GM11168 (cell line): ENCODE measurements around the gene SLC16A3.
"Not testable (repeated sequence)": the region's sequence is repeated elsewhere in the genome, so short reads cannot be mapped to it uniquely, and the experiment has no call there.

Experiments
- in situ Hi-C: fragments of 300-500 bp; cut with MboI; formaldehyde crosslinking; loops from one replicate; pipeline ENCODE4 v1.12.0; 2022; ENCODE audit warnings: low sequenced_read_pairs; ENCODE audit not compliant: unreplicated experiment

The SLC16A3 gene

DNA sequence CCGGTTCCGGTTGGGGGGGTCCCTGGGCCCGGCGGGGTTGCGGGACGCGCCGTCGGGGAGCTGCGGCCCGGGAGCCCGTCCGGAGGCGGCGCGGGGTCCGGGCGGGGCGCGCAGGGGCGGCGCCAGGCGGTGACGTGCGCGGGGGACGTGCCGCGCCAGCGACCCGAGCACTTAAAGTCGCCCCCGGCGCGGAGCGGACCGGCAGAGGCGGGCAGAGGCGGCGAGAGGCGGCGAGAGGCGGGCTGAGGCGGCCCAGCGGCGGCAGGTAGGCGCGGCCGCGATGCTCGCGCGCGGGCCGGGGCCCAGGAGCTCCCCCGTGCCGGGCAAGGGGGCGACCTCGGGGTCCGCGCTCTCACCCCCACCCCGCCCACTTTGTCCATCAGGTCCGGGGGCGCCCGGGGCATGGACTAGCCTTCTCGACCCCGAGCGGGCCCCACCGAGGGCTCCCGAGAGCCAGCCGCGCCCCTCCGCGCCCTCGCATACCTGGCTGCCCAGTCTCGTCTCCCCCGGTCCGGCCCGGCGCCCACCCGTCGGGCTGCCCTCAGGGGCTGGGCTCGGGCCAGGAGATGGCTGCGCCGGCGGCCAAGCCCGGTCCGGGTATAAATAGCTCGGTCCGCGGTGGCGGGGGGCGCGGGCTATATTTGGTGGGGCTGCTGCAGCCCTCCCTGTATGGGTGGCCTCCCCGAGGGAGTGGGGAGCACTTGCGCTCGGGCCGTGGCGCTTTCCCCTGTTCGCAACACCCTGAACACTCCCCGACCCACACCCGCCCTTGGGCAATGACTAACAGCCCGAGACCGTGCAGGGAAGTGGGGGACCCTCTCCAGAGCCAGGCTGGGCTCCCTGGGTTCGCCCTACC is at the start of gene SLC16A3:
TSS of gene SLC16A3 (plus strand) at position 201 of the 856 bp plus-strand sequence. CDS start 6,967 bp downstream, outside the sequence.
- in situ Hi-C loops, result no loop called here

DNA sequence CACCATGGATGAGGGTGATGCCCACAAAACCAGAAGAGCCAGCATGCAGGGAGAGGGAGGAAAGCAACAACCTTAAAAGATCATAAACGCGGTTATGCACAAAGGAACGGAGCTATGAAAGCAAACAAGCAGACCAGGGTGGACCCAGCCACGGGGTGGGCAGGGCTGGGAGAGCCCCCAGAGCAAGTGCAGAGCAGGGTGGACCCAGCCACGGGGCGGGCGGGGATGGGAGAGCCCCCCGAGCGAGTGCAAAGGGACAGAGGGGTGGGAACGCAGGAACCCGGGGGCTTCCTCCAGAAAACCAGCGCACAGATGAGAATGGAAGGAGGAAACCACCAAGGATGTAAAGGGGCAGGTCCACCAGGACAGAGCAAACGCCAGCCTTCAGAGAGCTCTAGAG is 49.4 kb upstream of the SLC16A3 start:
- in situ Hi-C loops, result no loop called here

DNA sequence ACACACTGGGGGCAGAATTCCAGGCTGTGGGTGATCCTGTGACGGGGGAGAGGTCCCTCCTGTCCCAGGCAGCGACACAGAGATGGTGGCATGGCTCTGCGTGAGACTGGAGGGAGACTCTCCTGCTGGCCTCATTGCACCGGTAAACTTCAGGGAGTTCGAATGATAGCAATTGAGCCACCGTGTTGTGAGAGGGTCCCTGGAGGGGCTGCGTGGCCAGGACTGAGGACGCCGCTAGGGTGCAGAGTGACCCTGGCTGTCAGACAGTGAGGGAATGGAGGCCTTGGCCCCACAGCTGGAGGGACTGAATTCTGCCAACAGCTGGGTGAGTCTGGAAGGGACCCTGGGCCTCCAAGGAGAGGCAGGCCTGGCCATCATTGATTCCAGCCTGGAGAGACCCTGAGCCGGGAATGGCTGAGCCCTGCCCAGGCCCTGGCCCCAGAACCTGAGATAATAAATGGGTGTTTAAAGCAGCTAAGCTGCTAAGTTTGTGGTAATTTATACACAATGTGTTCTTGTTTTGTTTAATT is 48.8 kb upstream of the SLC16A3 start:
- in situ Hi-C loops, result no loop called here

DNA sequence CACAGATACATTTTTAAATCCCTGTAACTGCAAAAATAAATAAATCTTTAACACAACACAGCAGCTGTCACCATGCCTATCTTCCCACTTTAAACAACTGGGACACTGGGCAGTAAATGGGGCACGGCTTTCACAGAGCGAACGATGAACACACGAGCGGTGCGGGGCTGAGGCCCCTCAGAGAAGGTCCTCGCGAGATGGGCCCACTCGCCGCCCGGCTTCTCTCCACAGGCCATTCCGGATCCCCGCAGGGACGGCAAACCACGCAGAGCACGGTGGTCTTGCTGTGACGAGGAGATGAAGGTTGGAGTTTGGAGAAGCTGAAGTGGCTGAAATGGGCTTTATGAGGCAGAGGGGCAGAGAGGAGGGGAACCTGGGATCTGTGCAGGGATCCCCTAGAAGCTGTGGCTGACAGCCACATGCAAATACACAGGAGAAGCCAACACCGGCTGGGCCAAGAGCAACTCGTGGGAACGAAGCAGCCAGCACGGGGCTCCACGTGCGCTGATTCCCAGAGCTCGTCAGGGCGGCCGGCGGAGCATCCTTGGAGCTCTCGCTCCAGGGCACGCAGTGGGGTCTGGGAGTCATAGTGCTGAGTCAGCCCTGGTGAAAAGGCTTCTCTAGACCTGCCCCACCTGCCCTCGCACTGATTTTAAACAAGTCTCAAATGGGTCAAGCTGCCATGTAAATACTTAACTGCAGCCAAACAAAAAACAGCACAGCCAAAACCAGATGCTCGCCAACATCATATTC is 47.9 kb upstream of the SLC16A3 start:
- in situ Hi-C loops, result no loop called here

DNA sequence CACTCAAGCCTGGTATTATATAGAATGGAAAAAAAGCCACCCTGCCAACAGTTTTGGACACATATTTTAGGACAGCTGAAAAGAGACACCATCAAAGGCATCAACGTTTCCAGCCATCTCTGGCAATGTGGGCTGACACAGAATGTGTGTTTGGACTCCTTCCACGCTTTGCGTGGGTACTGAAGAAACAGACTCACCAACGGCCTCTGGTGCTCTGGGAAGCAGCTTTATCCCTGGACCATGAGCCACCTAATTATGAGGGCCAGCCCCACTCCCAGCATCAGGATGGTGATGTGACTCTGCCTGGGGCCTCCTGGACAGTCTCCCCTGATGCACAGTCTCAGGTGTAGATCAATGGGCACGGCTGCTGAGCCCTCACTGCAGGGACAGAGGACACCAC is 44.1 kb upstream of the SLC16A3 start:
- in situ Hi-C loops, result no loop called here

DNA sequence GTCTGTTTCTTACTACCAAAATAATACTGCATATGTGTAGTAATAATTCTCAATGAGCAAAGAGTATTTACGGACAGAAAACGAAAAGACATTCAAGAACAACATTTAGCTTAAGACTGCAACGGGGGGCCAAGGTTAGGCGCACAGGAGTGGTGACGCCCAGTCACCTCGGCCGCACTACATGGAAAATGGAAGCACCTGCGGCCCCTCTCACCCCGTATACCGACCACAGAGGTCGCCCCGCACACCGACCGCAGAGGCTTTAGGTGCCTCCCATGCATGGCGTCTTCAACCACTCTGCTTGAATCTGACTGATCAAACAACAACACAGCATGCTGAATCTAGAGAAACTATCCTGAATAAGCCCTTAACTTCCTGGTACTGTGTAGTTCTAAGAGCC is 42.6 kb upstream of the SLC16A3 start:
- in situ Hi-C loops, result no loop called here

DNA sequence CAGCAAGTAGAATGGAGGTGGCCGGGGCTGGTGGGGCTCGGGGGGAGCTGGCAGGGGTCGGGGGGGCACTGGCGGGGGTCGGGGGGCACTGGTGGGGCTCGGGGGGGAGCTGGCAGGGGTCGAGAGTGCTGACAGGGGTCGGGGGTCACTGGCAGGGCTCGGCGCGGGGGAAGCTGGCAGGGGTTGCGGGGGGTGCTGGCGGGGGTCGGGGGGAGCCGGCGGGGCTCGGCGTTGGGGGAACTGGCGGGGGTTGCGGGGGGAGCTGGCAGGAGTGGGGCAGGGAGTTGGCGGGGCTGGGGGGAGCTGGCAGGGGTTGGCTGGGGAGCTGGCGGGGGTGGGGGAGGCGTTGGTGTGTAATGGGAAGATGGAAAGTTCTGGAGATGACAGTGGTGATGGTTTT is 41.3 kb upstream of the SLC16A3 start:
- in situ Hi-C loops, result no loop called here

DNA sequence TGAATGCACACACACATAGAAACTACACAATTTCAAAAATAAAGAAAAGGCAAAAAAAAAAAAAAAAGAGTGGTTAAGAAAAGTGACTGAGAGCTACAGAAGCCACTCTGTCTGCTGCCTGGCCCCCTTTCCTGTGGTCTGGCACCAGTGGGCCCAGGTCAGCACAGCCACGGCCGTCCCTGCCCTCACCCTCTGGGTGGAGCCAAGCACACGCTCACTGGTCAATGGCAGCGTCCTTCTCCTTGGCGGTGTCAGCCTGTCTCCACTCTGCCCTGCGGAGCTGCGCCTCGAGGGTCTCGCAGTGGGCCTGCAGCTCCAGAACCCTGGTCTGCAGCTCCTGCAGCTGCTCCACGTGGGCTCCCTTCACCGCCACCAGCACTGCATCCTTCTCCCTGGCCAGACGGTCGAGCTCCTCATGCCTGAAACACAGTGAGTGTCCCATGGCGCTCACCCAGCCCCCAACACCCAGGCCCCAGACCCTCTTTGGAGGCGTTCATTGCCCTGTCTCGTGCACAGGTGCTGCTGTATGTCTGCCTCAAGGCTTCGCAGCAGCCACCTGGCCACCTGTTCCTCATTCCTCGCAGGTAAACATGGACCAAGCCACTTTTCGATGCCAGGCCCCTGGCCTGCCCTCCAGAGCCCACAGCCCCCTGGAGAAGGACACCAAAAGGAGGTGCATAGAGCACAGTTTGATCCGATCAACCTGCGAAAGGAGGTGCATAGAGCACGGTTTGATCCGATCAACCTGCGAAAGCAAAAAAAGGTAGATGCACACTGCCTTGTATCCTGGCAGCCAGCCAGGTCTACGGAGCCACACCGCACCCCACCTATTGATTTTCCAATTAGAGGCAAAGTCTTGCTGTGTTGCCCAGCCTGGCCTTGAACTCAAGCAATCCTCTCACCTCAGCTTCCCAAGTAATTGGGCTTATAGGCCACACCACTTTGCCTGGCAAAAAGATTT is 40.6 kb upstream of the SLC16A3 start:
- in situ Hi-C loops, result no loop called here

DNA sequence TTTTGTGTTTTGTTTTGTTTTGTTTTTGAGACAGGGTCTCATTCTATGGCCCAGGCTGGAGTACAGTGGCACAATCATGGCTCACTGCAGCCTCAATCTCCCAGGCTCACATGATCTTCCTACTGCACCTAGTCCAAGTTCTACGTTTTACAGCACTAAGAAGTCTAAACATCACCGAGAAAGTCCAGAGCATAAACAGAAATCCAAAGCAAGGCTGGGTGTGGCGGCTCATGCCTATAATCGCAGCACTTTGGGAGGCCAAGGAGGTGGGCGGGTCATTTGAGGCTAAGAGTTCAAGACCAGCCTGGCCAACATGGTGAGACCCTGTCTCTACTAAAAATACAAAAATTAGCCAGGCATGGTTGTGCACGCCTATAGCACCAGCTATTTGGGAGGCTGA is 35.8 kb upstream of the SLC16A3 start:
- in situ Hi-C loops, result not testable (repeated sequence)

DNA sequence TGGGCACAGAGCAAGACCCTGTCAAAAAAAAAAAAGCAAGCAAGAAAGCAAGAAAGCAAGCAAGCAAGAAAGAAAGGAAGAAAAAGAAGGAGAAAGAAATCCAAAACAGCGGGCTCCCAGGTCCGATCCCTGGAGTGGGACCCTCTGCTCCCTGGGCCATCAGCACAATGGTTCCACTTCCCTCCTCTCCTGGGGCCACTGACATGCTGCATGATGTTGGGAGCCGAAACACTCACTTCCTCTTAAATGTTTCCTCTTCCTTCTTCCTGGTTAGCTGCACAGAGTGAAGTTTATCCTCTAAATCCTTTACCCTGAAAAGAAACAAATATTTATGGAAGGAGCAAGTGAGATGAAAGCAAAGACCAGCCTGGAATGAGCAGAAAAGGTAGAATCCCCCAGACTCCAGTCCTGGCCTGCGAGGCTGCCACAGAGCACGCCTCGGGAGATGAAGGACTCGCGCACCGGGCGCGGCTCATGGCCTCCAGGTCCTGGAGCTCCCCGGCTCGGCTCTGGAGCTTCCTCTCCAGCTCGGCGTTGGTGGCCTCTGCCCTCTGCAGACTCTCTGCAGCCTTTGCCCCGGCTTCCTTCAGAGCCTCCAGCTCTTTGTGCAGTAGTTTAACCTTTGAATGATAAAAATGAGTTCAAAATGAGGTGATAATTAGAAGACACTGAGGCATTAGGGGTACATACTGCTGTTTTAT is 35.2 kb upstream of the SLC16A3 start:
- in situ Hi-C loops, result no loop called here

DNA sequence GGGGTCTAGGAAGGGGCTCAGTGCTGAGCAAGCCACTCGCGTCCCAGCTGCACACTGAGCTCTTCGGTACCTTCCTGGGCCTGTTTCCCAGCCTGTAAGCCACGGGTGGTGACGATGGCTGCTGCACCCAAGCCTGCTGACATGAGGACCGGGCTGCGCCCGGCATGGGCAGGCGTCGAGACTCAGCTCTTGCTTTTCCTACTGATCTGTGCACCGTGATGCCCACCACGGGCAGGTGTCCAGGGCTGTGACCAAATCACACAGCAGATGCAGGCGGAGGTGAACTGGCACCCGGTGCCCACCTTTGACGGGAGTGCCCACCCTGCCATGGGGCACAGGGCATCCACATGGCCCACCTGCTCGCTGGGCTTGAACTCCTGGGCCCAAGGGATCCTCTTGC is 34.1 kb upstream of the SLC16A3 start:
- in situ Hi-C loops, result no loop called here

DNA sequence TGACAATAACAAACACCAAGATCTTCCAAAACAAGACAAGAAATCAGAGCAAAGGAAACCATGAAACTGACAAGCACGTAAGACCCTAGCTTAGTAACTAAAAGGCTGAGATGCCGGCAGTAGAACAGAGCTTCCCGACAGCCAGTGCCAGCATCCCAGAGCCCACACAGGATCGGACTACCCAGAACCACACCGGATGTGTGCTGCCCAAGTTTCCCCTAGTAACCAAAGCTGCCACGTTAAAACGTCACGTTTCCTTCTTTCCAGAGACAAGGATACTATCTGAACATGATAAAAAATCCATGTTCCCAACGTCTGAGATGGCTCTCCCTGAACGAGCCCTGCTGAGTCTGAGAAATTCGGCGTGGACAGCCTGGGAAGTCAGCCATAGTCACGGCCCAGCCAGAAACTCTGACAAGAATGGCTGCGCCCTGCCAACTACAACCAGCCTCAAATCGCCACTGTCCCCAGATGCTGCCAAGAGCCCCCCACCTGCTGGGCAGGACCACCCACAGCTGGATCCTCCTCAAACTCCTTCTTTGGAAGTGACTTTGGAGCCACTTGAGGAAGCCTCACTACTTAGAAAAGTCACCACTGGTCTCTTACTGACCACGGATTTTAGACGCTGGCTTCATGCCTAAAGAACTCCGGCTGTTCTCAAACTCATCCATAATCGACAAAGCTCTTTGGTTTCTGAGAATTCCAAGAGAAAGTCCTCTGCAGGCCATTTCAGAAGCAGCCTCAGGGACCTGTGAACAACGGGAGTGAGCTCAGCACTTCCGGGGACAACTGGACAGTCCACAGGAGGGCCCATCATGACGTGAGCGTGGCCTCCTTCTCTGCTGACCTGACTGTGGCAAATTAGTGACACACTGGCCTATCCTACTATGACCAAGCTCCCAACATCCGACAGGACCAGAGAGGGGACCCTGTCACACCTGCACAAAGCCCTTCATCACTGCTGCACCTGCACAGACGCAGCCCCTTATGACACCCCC is 32.9 kb upstream of the SLC16A3 start:
- in situ Hi-C loops, result no loop called here

DNA sequence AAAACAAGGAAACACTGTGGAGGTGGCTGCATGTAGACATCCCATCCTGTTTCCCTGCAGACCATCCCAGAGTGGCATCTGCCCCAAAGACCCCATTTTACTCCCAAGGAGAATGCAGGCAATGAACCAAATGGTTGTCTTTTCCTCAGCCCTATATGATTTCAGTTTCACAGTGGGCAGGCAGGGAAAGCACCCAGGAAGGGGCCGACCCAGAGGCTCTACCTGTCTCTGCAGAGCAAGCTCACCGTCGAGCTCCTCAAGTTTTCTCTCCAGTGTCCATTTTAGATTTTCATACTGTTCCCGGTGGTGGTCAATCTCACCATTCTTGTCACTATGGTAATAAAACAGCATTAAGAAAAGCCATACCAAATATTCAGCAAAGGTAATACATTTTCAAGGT is 30.8 kb upstream of the SLC16A3 start:
- in situ Hi-C loops, result no loop called here

DNA sequence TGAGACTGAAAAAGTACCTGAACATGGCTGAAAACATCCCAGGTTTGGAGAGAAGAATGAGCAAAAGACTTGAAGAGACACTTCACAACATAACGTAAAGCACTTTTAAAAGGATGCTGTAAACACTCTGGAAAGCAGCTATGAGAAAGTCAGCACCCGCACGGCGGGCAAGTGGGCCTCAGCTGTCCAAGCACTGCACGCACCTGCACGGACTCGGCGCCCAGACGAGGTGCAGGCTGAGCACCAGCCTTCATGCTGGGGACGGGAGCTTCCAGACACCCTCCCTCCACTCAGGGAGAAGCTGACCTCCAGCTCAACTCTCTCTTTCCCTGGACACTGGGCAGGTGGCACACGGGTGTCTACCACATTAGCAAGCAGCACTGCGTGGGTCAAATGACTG is 29.3 kb upstream of the SLC16A3 start:
- in situ Hi-C loops, result no loop called here

DNA sequence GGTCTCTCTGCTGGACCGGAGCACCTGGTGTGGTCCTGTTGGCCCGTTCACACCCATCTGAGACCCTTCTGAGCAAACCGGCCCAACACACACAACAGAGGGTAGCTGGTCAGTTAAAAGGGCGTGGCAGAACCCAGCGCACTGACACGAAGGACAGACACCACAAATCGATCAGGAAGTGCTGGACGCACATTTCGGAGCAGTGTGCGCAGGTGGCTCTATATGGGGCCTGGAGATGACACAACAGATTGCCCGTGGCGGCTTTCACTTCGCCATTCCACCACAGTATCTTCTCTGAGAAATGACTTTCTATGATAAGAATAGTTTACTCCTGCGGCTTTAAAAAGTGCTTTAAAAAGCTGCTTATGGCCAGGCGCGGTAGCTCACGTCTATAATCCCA is 28.7 kb upstream of the SLC16A3 start:
- in situ Hi-C loops, result no loop called here

DNA sequence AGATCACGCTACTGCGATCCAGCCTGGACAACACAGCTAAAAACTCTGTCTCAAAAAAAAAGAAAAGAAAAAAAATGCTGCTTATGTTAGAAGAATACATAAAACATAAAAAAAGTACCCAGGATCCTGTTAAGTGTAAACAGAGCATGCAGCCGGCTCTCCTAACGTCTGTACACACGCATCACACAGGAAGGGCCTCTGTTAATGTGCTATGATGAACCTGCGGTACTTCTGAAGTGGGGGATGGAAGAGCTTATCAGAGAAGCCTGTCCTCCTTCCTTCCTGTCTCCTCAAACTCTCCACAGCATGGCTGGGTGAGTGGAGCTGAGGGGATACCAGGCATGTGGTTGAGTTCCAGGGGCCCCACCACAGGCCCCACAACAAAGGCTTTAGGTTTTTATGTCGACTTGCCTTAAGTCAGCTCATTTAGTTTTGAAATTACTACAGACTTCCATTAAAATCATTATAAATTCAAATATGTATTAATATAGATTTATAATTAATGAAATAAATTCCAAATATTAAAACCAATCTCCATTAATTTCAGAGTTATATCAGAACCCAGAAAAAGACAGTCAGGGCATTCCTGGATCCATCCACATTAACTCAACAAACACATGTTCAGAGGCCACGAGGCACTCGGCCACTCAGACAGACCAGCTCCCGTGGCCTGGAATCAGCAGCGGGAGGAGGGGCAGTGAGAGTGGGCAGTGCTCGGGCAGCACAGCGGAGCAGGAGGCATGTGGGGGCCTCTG is 27.9 kb upstream of the SLC16A3 start:
- in situ Hi-C loops, result no loop called here

DNA sequence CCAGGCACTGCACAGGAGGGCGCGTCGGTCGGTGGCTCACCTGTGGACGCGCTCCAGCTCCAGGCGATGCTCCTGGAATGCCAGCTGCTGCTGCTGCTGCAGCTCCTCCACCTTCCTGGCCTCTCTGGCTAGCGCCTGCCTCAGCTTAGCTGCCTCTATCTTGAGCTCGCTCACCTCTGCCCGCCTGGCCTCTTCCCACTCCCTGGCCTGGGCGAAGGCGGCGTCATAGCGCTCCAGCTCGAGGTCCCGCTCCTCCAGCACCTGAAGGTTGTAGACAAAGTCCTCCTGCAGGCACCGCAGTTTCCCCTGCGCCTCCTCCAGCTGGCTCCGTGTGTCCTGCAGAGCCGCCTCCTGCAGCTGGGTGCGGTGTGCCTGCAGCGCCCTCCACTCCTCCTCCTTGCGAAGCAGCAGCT is 27.3 kb upstream of the SLC16A3 start:
- in situ Hi-C loops, result no loop called here

DNA sequence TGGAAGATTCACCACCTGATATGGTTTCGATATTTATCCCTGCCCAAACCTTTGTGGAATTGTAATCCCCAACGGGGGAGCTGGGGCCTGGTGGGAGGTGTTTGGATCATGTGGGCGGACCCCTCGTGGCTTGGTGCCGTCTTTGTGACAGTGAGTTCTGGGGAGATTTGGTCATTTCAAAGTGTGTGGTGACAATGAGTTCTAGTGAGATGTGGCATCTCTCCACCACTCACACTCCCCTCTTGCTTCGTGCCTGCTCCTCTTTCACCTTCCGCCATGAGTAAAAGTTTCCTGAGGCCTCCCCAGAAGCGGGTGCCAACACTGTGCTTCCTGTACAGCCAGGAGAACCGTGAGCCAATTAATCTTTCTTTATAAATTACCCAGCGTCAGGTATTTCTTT is 25.9 kb upstream of the SLC16A3 start:
- in situ Hi-C loops, result no loop called here
